A673 (cell line): ENCODE data around the gene TMEM223. TPM values are rescaled to one million over a fixed set of nuclear protein-coding genes. Genes with fewer than 3 reads are reported as not detected.
A peak's percentile ranks its signal among the peaks of the same experiment; 100 is the strongest.
"Not testable (repeated sequence)": the region's sequence is repeated elsewhere in the genome, so short reads cannot be mapped to it uniquely, and the experiment has no call there.

ENCODE experiments used
- BruUV-seq: library from RNA; stranded (reverse); fragments of 400-500 nt; replicated peaks from 2 replicates; lab custom pipeline; 2021; lab: Mats Ljungman, UMichigan
- CTCF ChIA-PET: fragments of 300-600 bp; sonication (Branson Sonifier 250); formaldehyde crosslinking; loops from one replicate; lab custom pipeline; 2022; ENCODE audit warnings: antibody characterized with exemption; lab: Charles Lee
- POLR2A ChIA-PET: fragments of 300-600 bp; sonication (Branson Sonifier 250); formaldehyde crosslinking; loops from one replicate; lab custom pipeline; 2022; ENCODE audit warnings: antibody characterized with exemption; ENCODE audit not compliant: low non-redundant PET; lab: Charles Lee
- DNase-seq: peaks from one replicate; pipeline ENCODE4 v3.0.0-alpha.2; 2015; ENCODE audit warnings: low spot score
- H3K27ac ChIP-seq: fragments of 200-600 bp; sonication (generic); 2 replicates; pipeline ENCODE4 v1.5.1; 2016; ENCODE audit warnings: mixed run types, low read depth, mild to moderate bottlenecking, mixed read lengths, antibody characterized with exemption, low read length; ENCODE audit not compliant: poor library complexity, severe bottlenecking
- H3K27me3 ChIP-seq: fragments of 200-600 bp; sonication (generic); replicated peaks from 2 replicates; pipeline ENCODE4 v1.6.1; 2017; ENCODE audit warnings: mixed run types, low read depth, mild to moderate bottlenecking, mixed read lengths, antibody characterized with exemption, low read length; ENCODE audit not compliant: insufficient read depth, poor library complexity
- H3K36me3 ChIP-seq: fragments of 200-600 bp; sonication (generic); 2 replicates; pipeline ENCODE4 v1.6.1; 2016; ENCODE audit warnings: mixed run types, mild to moderate bottlenecking, mixed read lengths, antibody characterized with exemption, low read length; ENCODE audit not compliant: insufficient read depth, poor library complexity, severe bottlenecking
- H3K4me1 ChIP-seq: fragments of 200-600 bp; sonication (generic); 2 replicates; pipeline ENCODE4 v1.6.1; 2017; ENCODE audit warnings: mixed run types, mild to moderate bottlenecking, mixed read lengths, antibody characterized with exemption, low read length; ENCODE audit not compliant: insufficient read depth, poor library complexity, severe bottlenecking
- H3K4me3 ChIP-seq: fragments of 200-600 bp; sonication (generic); 2 replicates; pipeline ENCODE4 v1.5.1; 2016; ENCODE audit warnings: low read depth, mixed run types, mild to moderate bottlenecking, mixed read lengths, low read length; ENCODE audit not compliant: poor library complexity, severe bottlenecking
- H3K9me3 ChIP-seq: fragments of 200-600 bp; sonication (generic); 2 replicates; pipeline ENCODE4 v1.6.1; 2016; ENCODE audit warnings: mixed run types, low read depth, mild to moderate bottlenecking, mixed read lengths, antibody characterized with exemption, low read length; ENCODE audit not compliant: poor library complexity, severe bottlenecking
- CTCF ChIP-seq: fragments of 300-800, 200-600 bp; sonication (generic); conservative IDR thresholded peaks from 2 replicates; pipeline ENCODE4 v1.5.1; 2017; ENCODE audit warnings: low read depth, mild to moderate bottlenecking, antibody characterized with exemption, low read length, moderate library complexity, mixed read lengths
- EZH2 ChIP-seq: fragments of 200-600 bp; sonication (generic); IDR thresholded peaks from 2 replicates; pipeline ENCODE4 v1.6.1; 2017; ENCODE audit warnings: borderline replicate concordance, low read depth, mild to moderate bottlenecking, mixed read lengths, antibody characterized with exemption, low read length; ENCODE audit not compliant: poor library complexity, severe bottlenecking
- intact Hi-C: fragments of 100-400 bp; cut with micrococcal nuclease; formaldehyde crosslinking; loops from one replicate; pipeline ENCODE4 v1.10.0; 2022; ENCODE audit not compliant: unreplicated experiment
- total RNA-seq: library from RNA; stranded (reverse); gene quantifications from 2 replicates; pipeline ENCODE4 v1.2.3, GENCODE V29; 2021

Gene TMEM223
- total RNA-seq, 1 experiment from 2014 or later = 29.3 TPM

- Histone ChIP-seq H3K9me3 (no peaks in the 10 kb centered on the region), H3K4me1 (peaks cover 21% of the 10 kb centered on the region), H3K4me3 (peak overlapping the region; percentile 70), H3K36me3 (peaks cover 16% of the 10 kb centered on the region), H3K27me3 (no peaks in the 10 kb centered on the region), H3K27ac (peak overlapping the region; percentile 89)
- no peak for DNase-seq
- intact Hi-C loops = loop anchor here (5.0 kb wide), 1 partner anchor 43 kb away; the partner anchor contains the start of genes HNRNPUL2 and TTC9C
- BruUV-seq = TSS peak; percentile 97
- ChIA-PET CTCF (interaction anchor here (0.6 to 1.4 kb wide), 4 partner anchors 16 to 113 kb away, joined by 3 to 9 read pairs (median 4); partner anchors contain the start of genes STX5 and ZBTB3), POLR2A (interaction anchor here (0.7 to 1.2 kb wide), 3 partner anchors 9 to 228 kb away, joined by 3 to 7 read pairs (median 4); partner anchors contain the start of gene POLR2G)
- TF ChIP-seq EZH2 (no peak), CTCF (no peak)
Observed at GRCh38 chr11:62770778-62771143, 21.0 kb downstream of the TMEM223 start.

- H3K9me3 ChIP-seq, BruUV-seq, DNase-seq, intact Hi-C loops, H3K4me1 ChIP-seq, POLR2A ChIA-PET, H3K27ac ChIP-seq, H3K27me3 ChIP-seq: not testable (repeated sequence)
- Histone ChIP-seq H3K4me3 (peak overlapping the region; percentile 82), H3K36me3 (peaks cover 13% of the 10 kb centered on the region)
- CTCF ChIA-PET = interaction anchor here (1.0 kb wide), 1 partner anchor 26 kb away, joined by 4 read pairs; no protein-coding TSS in a partner anchor
Observed at GRCh38 chr11:62760867-62761227, 31.0 kb downstream of the TMEM223 start.

DNA sequence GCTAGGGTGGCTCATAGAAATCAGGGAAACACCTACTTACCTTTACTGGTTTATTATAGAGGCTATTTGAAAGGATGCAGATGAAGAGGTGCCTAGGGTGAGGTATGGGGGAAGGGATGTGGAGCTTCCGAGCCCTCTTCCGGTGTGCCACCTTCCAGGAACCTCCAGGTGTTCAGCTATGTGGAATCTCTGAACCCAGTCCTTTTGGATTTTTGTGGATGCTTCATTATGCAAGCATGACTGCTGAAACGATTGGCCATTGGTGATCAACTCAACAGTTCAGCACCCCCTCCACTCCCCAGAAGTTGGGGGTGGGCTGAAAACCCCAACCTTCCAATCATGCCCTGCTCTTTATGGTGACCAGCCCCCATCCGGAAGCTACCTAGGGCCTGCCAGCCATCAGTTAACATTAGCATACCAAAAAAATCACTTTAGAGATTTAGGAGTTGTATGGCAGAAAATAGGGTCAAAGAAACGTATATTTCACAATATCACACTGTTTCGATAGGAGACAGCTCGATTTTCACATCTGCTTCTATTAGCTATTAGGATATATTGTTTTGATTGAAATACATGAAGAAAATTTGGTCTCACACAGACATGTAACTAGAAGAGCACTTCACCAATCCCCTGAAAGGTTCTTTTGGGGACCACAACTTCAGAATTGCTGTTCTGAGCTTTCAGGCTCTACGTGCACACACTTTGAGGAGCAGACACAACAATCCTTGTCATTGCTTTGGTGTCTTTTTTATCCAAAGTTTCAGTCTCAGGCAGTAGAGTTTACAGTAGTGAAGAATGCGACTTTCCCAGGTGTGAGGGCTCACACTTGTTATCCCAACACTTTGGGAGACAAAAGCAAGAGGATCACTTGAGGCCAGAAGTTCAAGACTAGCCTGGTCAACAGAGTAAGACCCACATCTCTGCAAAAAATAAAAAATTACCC, 33.7 kb downstream of the TMEM223 start:
- Histone ChIP-seq H3K9me3 (no peaks in the 10 kb centered on the region), H3K27ac (no peak overlapping the region), H3K4me3 (no peak overlapping the region), H3K36me3 (peaks cover 6% of the 10 kb centered on the region), H3K27me3 (no peaks in the 10 kb centered on the region), H3K4me1 (peaks cover 14% of the 10 kb centered on the region)
- TF ChIP-seq EZH2 (no peak), CTCF (no peak)
- ChIA-PET CTCF (no interaction called here), POLR2A (interaction anchor here (0.7 kb wide), 1 partner anchor 13 kb away, joined by 3 read pairs; the partner anchor contains the start of gene TAF6L)
- DNase-seq = no peak
- no TSS peak for BruUV-seq
- intact Hi-C loops = no loop called here
